HEK293 (cell line): ENCODE data around the gene RPL10A.

Source experiments
- CTCF ChIA-PET: fragments of 350-600 bp; formaldehyde crosslinking; extraction: SDS; loops from one replicate; lab custom pipeline; 2021; ENCODE audit warnings: antibody characterized with exemption; lab: Yijun Ruan, JAX
- POLR2A ChIA-PET: fragments of 300-600 bp; formaldehyde crosslinking; extraction: SDS; loops from one replicate; lab custom pipeline; 2020; ENCODE audit warnings: antibody characterized with exemption, inconsistent platforms; lab: Yijun Ruan, JAX
- H3K27ac ChIP-seq: fragments of 200-500 bp; sonication (Bioruptor generic); 2 replicates; pipeline ENCODE4 v1.5.1; 2014; ENCODE audit warnings: low read depth, low read length, control low read depth, inconsistent platforms; ENCODE audit errors: extremely low read depth
- H3K36me3 ChIP-seq, 2 experiments: fragments of 200-500 bp in 1 of 2; sonication (Bioruptor generic) in 1 of 2; 1 replicate in 1 of 2; 2 replicates in 1 of 2; pipeline ENCODE4 v1.5.1; 2014 to 2017; ENCODE audit warnings: inconsistent platforms in 2 of 2, low read length in 2 of 2; ENCODE audit not compliant: control insufficient read depth in 2 of 2, insufficient read depth in 1 of 2
- H3K4me1 ChIP-seq: fragments of 200-500 bp; sonication (Bioruptor generic); 2 replicates; pipeline ENCODE4 v1.5.1; 2014; ENCODE audit warnings: mild to moderate bottlenecking, low read length, inconsistent platforms; ENCODE audit not compliant: control insufficient read depth, insufficient read depth
- H3K4me3 ChIP-seq: 2 replicates; pipeline ENCODE4 v1.5.1; 2011; ENCODE audit warnings: low read depth, mild to moderate bottlenecking, control low read depth, low read length, moderate library complexity
- H3K9me3 ChIP-seq: fragments of 200-500 bp; sonication (Bioruptor generic); 2 replicates; pipeline ENCODE4 v1.5.1; 2014; ENCODE audit warnings: low read depth, low read length, inconsistent platforms; ENCODE audit not compliant: control insufficient read depth, insufficient read depth
- EGR2 ChIP-seq: fragments of 450-650 bp; formaldehyde crosslinking; IDR thresholded peaks from 2 replicates; pipeline ENCODE4 v1.5.1; 2016; ENCODE audit warnings: low read depth, missing biosample characterization, missing genetic modification characterization
- GLI4 ChIP-seq: fragments of 450-650 bp; formaldehyde crosslinking; IDR thresholded peaks from 2 replicates; pipeline ENCODE4 v1.5.1; 2016; ENCODE audit warnings: missing biosample characterization, missing genetic modification characterization
- IKZF3 ChIP-seq: fragments of 450-650 bp; IDR thresholded peaks from 2 replicates; pipeline ENCODE4 v1.5.0; 2018; ENCODE audit warnings: missing biosample characterization, mild to moderate bottlenecking, missing genetic modification characterization, moderate library complexity
- KLF1 ChIP-seq: fragments of 450-650 bp; formaldehyde crosslinking; IDR thresholded peaks from 2 replicates; pipeline ENCODE4 v1.5.1; 2016; ENCODE audit warnings: missing biosample characterization, missing genetic modification characterization
- REST ChIP-seq: fragments of 450-650 bp; formaldehyde crosslinking; IDR thresholded peaks from 2 replicates; pipeline ENCODE4 v1.5.1; 2016; ENCODE audit warnings: missing biosample characterization, missing genetic modification characterization
- SP3 ChIP-seq: fragments of 450-650 bp; formaldehyde crosslinking; IDR thresholded peaks from 2 replicates; pipeline ENCODE4 v1.5.1; 2016; ENCODE audit warnings: missing biosample characterization, missing genetic modification characterization
- SP7 ChIP-seq: fragments of 450-650 bp; formaldehyde crosslinking; IDR thresholded peaks from 2 replicates; pipeline ENCODE4 v1.5.1; 2016; ENCODE audit warnings: missing biosample characterization, missing genetic modification characterization
- ZBTB20 ChIP-seq: fragments of 450-650 bp; formaldehyde crosslinking; IDR thresholded peaks from 2 replicates; pipeline ENCODE4 v1.5.1; 2016; ENCODE audit warnings: missing biosample characterization, missing genetic modification characterization
- ZBTB8A ChIP-seq: fragments of 450-650 bp; formaldehyde crosslinking; IDR thresholded peaks from 2 replicates; pipeline ENCODE4 v1.5.1; 2016; ENCODE audit warnings: missing biosample characterization, missing genetic modification characterization
- ZFHX2 ChIP-seq: fragments of 450-650 bp; formaldehyde crosslinking; conservative IDR thresholded peaks from 2 replicates; pipeline ENCODE4 v1.5.1; 2016; ENCODE audit warnings: missing biosample characterization, missing genetic modification characterization
- ZNF112 ChIP-seq: fragments of 450-650 bp; formaldehyde crosslinking; IDR thresholded peaks from 2 replicates; pipeline ENCODE4 v1.5.0; 2017; ENCODE audit warnings: missing biosample characterization, missing genetic modification characterization
- ZNF2 ChIP-seq: fragments of 450-650 bp; formaldehyde crosslinking; IDR thresholded peaks from 2 replicates; pipeline ENCODE4 v1.5.1; 2016; ENCODE audit warnings: missing biosample characterization, missing genetic modification characterization
- ZNF223 ChIP-seq: fragments of 450-650 bp; formaldehyde crosslinking; IDR thresholded peaks from 2 replicates; pipeline ENCODE4 v1.5.1; 2016; ENCODE audit warnings: missing biosample characterization, missing genetic modification characterization
- ZNF266 ChIP-seq: fragments of 450-650 bp; formaldehyde crosslinking; IDR thresholded peaks from 2 replicates; pipeline ENCODE4 v1.5.1; 2016; ENCODE audit warnings: missing biosample characterization, missing genetic modification characterization, low read depth
- ZNF394 ChIP-seq: fragments of 450-650 bp; formaldehyde crosslinking; IDR thresholded peaks from 2 replicates; pipeline ENCODE4 v1.5.1; 2016; ENCODE audit warnings: missing biosample characterization, missing genetic modification characterization, mild to moderate bottlenecking, moderate library complexity, borderline replicate concordance
- ZNF398 ChIP-seq: fragments of 450-650 bp; formaldehyde crosslinking; IDR thresholded peaks from 2 replicates; pipeline ENCODE4 v1.5.1; 2017; ENCODE audit warnings: missing biosample characterization, missing genetic modification characterization
- ZNF600 ChIP-seq: fragments of 450-650 bp; formaldehyde crosslinking; IDR thresholded peaks from 2 replicates; pipeline ENCODE4 v1.5.1; 2016; ENCODE audit warnings: missing biosample characterization, missing genetic modification characterization
- ZNF768 ChIP-seq: fragments of 450-650 bp; formaldehyde crosslinking; IDR thresholded peaks from 2 replicates; pipeline ENCODE4 v1.5.1; 2018; ENCODE audit warnings: missing biosample characterization, mild to moderate bottlenecking, missing genetic modification characterization
- ZXDB ChIP-seq: fragments of 450-650 bp; formaldehyde crosslinking; IDR thresholded peaks from 2 replicates; pipeline ENCODE4 v1.5.1; 2016; ENCODE audit warnings: missing biosample characterization, missing genetic modification characterization
- TF ChIP-seq, protein P1 (sequence below): fragments of 450-650 bp; formaldehyde crosslinking; IDR thresholded peaks from 2 replicates; pipeline ENCODE4 v1.5.1; 2016; ENCODE audit warnings: missing biosample characterization, missing genetic modification characterization
- TF ChIP-seq, protein P2 (sequence below): fragments of 450-650 bp; formaldehyde crosslinking; IDR thresholded peaks from 2 replicates; pipeline ENCODE4 v1.5.1; 2016; ENCODE audit warnings: missing biosample characterization, missing genetic modification characterization, borderline replicate concordance

RPL10A gene

GRCh38 chr6:35487658-35488516 is 19.7 kb downstream of the RPL10A start:
- peaks cover 0 to 7% of the 10 kb centered on the region in 2 experiments; a peak in 1 of 3 replicates for H3K36me3 ChIP-seq
- peaks cover 21% of the 10 kb centered on the region for H3K4me1 ChIP-seq
- no peak overlapping the region for H3K4me3 ChIP-seq
- no peaks in the 10 kb centered on the region for H3K9me3 ChIP-seq
- CTCF ChIA-PET = interaction anchor here (0.5 to 1.2 kb wide), 6 partner anchors 9 to 96 kb away, joined by 3 to 8 read pairs (median 4); partner anchors contain the start of gene TEAD3
- peak overlapping the region; percentile 20; the same call in 1 of the 2 replicates for H3K27ac ChIP-seq
- POLR2A ChIA-PET = interaction anchor here (0.7 to 15.4 kb wide), 3 partner anchors 8 to 16 kb away, joined by 3 to 198 read pairs (median 20); partner anchors contain the start of genes RPL10A and TEAD3
- 0 out of 2 replicates have a peak, but pooled peaks have one; percentile 35 for TF ChIP-seq ZNF2 (tag by site-specific recombination)
- TF ChIP-seq ZBTB20 (tag by site-specific recombination) = peak; percentile 81
- TF ChIP-seq, protein P1, sequence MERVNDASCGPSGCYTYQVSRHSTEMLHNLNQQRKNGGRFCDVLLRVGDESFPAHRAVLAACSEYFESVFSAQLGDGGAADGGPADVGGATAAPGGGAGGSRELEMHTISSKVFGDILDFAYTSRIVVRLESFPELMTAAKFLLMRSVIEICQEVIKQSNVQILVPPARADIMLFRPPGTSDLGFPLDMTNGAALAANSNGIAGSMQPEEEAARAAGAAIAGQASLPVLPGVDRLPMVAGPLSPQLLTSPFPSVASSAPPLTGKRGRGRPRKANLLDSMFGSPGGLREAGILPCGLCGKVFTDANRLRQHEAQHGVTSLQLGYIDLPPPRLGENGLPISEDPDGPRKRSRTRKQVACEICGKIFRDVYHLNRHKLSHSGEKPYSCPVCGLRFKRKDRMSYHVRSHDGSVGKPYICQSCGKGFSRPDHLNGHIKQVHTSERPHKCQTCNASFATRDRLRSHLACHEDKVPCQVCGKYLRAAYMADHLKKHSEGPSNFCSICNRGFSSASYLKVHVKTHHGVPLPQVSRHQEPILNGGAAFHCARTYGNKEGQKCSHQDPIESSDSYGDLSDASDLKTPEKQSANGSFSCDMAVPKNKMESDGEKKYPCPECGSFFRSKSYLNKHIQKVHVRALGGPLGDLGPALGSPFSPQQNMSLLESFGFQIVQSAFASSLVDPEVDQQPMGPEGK (tag by site-specific recombination) = peak; percentile 7
- no peak for TF ChIP-seq REST
- TF ChIP-seq SP3 (tag by site-specific recombination) = peak; percentile 26
- TF ChIP-seq GLI4 = 0 out of 2 replicates have a peak, but pooled peaks have one; percentile 38
- peak; percentile 52; the same call in 1 of the 2 replicates for TF ChIP-seq ZBTB8A (tag by site-specific recombination)
- TF ChIP-seq ZNF394 = peak; percentile 63; the same call in 1 of the 2 replicates
- TF ChIP-seq KLF1 = peak; percentile 92
- TF ChIP-seq ZNF223 = 0 out of 2 replicates have a peak, but pooled peaks have one; percentile 30
- TF ChIP-seq ZNF600 (tag by site-specific recombination) = 0 out of 2 replicates have a peak, but pooled peaks have one; percentile 30
- peak; percentile 90 for TF ChIP-seq EGR2 (tag by site-specific recombination)
- TF ChIP-seq ZFHX2 (tag by site-specific recombination) = peak; percentile 93
- TF ChIP-seq IKZF3 (tag by site-specific recombination) = no peak
- TF ChIP-seq ZNF266 (tag by site-specific recombination) = no peak
- TF ChIP-seq, protein P2, sequence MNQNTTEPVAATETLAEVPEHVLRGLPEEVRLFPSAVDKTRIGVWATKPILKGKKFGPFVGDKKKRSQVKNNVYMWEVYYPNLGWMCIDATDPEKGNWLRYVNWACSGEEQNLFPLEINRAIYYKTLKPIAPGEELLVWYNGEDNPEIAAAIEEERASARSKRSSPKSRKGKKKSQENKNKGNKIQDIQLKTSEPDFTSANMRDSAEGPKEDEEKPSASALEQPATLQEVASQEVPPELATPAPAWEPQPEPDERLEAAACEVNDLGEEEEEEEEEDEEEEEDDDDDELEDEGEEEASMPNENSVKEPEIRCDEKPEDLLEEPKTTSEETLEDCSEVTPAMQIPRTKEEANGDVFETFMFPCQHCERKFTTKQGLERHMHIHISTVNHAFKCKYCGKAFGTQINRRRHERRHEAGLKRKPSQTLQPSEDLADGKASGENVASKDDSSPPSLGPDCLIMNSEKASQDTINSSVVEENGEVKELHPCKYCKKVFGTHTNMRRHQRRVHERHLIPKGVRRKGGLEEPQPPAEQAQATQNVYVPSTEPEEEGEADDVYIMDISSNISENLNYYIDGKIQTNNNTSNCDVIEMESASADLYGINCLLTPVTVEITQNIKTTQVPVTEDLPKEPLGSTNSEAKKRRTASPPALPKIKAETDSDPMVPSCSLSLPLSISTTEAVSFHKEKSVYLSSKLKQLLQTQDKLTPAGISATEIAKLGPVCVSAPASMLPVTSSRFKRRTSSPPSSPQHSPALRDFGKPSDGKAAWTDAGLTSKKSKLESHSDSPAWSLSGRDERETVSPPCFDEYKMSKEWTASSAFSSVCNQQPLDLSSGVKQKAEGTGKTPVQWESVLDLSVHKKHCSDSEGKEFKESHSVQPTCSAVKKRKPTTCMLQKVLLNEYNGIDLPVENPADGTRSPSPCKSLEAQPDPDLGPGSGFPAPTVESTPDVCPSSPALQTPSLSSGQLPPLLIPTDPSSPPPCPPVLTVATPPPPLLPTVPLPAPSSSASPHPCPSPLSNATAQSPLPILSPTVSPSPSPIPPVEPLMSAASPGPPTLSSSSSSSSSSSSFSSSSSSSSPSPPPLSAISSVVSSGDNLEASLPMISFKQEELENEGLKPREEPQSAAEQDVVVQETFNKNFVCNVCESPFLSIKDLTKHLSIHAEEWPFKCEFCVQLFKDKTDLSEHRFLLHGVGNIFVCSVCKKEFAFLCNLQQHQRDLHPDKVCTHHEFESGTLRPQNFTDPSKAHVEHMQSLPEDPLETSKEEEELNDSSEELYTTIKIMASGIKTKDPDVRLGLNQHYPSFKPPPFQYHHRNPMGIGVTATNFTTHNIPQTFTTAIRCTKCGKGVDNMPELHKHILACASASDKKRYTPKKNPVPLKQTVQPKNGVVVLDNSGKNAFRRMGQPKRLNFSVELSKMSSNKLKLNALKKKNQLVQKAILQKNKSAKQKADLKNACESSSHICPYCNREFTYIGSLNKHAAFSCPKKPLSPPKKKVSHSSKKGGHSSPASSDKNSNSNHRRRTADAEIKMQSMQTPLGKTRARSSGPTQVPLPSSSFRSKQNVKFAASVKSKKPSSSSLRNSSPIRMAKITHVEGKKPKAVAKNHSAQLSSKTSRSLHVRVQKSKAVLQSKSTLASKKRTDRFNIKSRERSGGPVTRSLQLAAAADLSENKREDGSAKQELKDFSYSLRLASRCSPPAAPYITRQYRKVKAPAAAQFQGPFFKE (tag by site-specific recombination) = no peak
- peak; percentile 56; the same call in 1 of the 2 replicates for TF ChIP-seq ZNF398 (tag by site-specific recombination)
- TF ChIP-seq ZXDB = no peak
- peak; percentile 52 for TF ChIP-seq SP7 (tag by site-specific recombination)
- 0 out of 2 replicates have a peak, but pooled peaks have one; percentile 21 for TF ChIP-seq ZNF768
- no peak for TF ChIP-seq ZNF112
